GM23338 (cell line): ENCODE results near the gene ATP6V1F. TPM values are rescaled to one million over a fixed set of nuclear protein-coding genes. Genes with fewer than 3 reads are reported as not detected.

Source experiments
- ATAC-seq: fragments of 200-7000 bp; cut with Tn5 transposase; 3 replicates; pipeline ENCODE4 v1.9.1; 2020
- DNase-seq: peaks from one replicate; pipeline ENCODE4 v3.0.0-alpha.2; 2015; ENCODE audit warnings: low spot score
- H2AFZ ChIP-seq: fragments of 200-600 bp; sonication (generic); 2 replicates; pipeline ENCODE4 v1.8.0; 2016; ENCODE audit warnings: antibody characterized with exemption, mild to moderate bottlenecking, moderate library complexity
- H3F3A ChIP-seq: fragments of 200-600 bp; sonication (generic); replicated peaks from 2 replicates; pipeline ENCODE4 v1.8.0; 2017; ENCODE audit warnings: antibody characterized with exemption, mixed run types, low read depth
- H3K27ac ChIP-seq: fragments of 200-600 bp; sonication (generic); 2 replicates; pipeline ENCODE4 v1.6.1; 2016; ENCODE audit warnings: low read depth
- H3K27me3 ChIP-seq: fragments of 200-600 bp; sonication (generic); 2 replicates; pipeline ENCODE4 v1.8.0; 2016; ENCODE audit warnings: mild to moderate bottlenecking, mixed run types, moderate library complexity; ENCODE audit not compliant: insufficient read depth
- H3K36me3 ChIP-seq: fragments of 200-600 bp; sonication (generic); 2 replicates; pipeline ENCODE4 v1.8.0; 2016; ENCODE audit warnings: mild to moderate bottlenecking; ENCODE audit not compliant: insufficient read depth
- H3K4me1 ChIP-seq: fragments of 200-600 bp; sonication (generic); 2 replicates; pipeline ENCODE4 v1.8.0; 2016; ENCODE audit warnings: mild to moderate bottlenecking, moderate library complexity; ENCODE audit not compliant: insufficient read depth
- H3K4me2 ChIP-seq: fragments of 200-600 bp; sonication (generic); 2 replicates; pipeline ENCODE4 v1.7.1; 2017; ENCODE audit warnings: mixed run types
- H3K4me3 ChIP-seq: fragments of 200-600 bp; sonication (generic); 2 replicates; pipeline ENCODE4 v1.6.1; 2016; ENCODE audit warnings: mixed run types
- H3K79me2 ChIP-seq: fragments of 200-600 bp; sonication (generic); replicated peaks from 2 replicates; pipeline ENCODE4 v1.8.0; 2017; ENCODE audit warnings: mild to moderate bottlenecking; ENCODE audit not compliant: insufficient read depth
- H3K9me2 ChIP-seq: fragments of 200-600 bp; sonication (generic); 2 replicates; pipeline ENCODE4 v1.8.0; 2017; ENCODE audit not compliant: insufficient read depth
- H4K20me1 ChIP-seq: fragments of 200-600 bp; sonication (generic); replicated peaks from 2 replicates; pipeline ENCODE4 v1.8.0; 2017; ENCODE audit warnings: mild to moderate bottlenecking; ENCODE audit not compliant: insufficient read depth
- H3K27ac Mint-ChIP-seq: 2 replicates; pipeline ENCODE4 v1.8.0; 2020; ENCODE audit warnings: inconsistent platforms, mild to moderate bottlenecking, moderate library complexity, mixed read lengths
- H3K27me3 Mint-ChIP-seq: 3 replicates; pipeline ENCODE4 v1.8.0; 2022; ENCODE audit warnings: low read depth, mild to moderate bottlenecking, moderate library complexity, mixed read lengths, inconsistent platforms; ENCODE audit not compliant: insufficient read depth, poor library complexity
- H3K36me3 Mint-ChIP-seq: 3 replicates; pipeline ENCODE4 v1.8.0; 2021; ENCODE audit warnings: low read depth, mild to moderate bottlenecking, inconsistent platforms, moderate library complexity, mixed read lengths
- H3K4me1 Mint-ChIP-seq: 3 replicates; pipeline ENCODE4 v1.8.0; 2020; ENCODE audit warnings: mild to moderate bottlenecking, inconsistent platforms, mixed read lengths
- H3K4me3 Mint-ChIP-seq: 3 replicates; pipeline ENCODE4 v1.8.0; 2021; ENCODE audit warnings: moderate library complexity, mild to moderate bottlenecking, inconsistent platforms, mixed read lengths
- H3K9me3 Mint-ChIP-seq: 3 replicates; pipeline ENCODE4 v1.8.0; 2020; ENCODE audit warnings: moderate library complexity, mild to moderate bottlenecking, inconsistent platforms, mixed read lengths
- EZH2 ChIP-seq: fragments of 200-600 bp; sonication (generic); IDR thresholded peaks from one replicate; pipeline ENCODE4 v1.8.0; 2017; ENCODE audit warnings: antibody characterized with exemption, mild to moderate bottlenecking, low read depth; ENCODE audit not compliant: unreplicated experiment
- JUNB ChIP-seq: IDR thresholded peaks from one replicate; pipeline ENCODE4 v1.6.1; 2016; ENCODE audit warnings: antibody characterized with exemption; ENCODE audit not compliant: unreplicated experiment
- NANOG ChIP-seq: IDR thresholded peaks from 2 replicates; pipeline ENCODE4 v1.6.1; 2016; ENCODE audit warnings: antibody characterized with exemption, borderline replicate concordance
- POLR2AphosphoS5 ChIP-seq: IDR thresholded peaks from 2 replicates; pipeline ENCODE4 v1.6.1; 2016; ENCODE audit warnings: antibody characterized with exemption, low read depth
- STAT1 ChIP-seq: IDR thresholded peaks from one replicate; pipeline ENCODE4 v1.6.1; 2016; ENCODE audit warnings: antibody characterized with exemption; ENCODE audit not compliant: unreplicated experiment
- ZNF114 ChIP-seq: fragments of 250-450 bp; sonication (Bioruptor Pico); IDR thresholded peaks from 2 replicates; pipeline ENCODE4 v1.5.0; 2020; ENCODE audit warnings: mild to moderate bottlenecking, moderate library complexity
- ZNF331 ChIP-seq: fragments of 250-450 bp; sonication (Bioruptor Pico); IDR thresholded peaks from 2 replicates; pipeline ENCODE4 v1.5.0; 2020; ENCODE audit warnings: low read depth, mild to moderate bottlenecking, moderate library complexity
- ZNF462 ChIP-seq: fragments of 250-450 bp; sonication (Bioruptor Pico); IDR thresholded peaks from 2 replicates; pipeline ENCODE4 v1.5.0; 2020; ENCODE audit warnings: mild to moderate bottlenecking, moderate library complexity
- polyA plus RNA-seq: library from polyadenylated mRNA; unstranded; fragments of >200 nt; fragmentation: Nextera tagmentation; extraction: Ambion mirVana; gene quantifications from 2 replicates; pipeline ENCODE4 v1.2.1, GENCODE V29; 2016
- total RNA-seq: library from RNA; depleted of rRNA; stranded (reverse); fragments of >200 nt; shearing (Covaris generic); gene quantifications from 2 replicates; pipeline ENCODE4 v1.2.3, GENCODE V29; 2014

ATP6V1F gene
- total and polyA plus RNA-seq, 2 experiments from 2014 or later, result 66.5 to 271 TPM

- Histone ChIP-seq H3K27ac (no peak overlapping the region), H3K4me2 (no peak overlapping the region), H3K4me1 (peaks cover 4% of the 10 kb centered on the region; the same call in 1 of the 2 replicates), H2AFZ (no peak overlapping the region), H3F3A (no peaks in the 10 kb centered on the region), H3K27me3 (peaks cover 1% of the 10 kb centered on the region), H3K36me3 (no peaks in the 10 kb centered on the region), H3K4me3 (no peak overlapping the region), H3K9me2 (no peaks in the 10 kb centered on the region), H3K79me2 (no peaks in the 10 kb centered on the region), H4K20me1 (no peaks in the 10 kb centered on the region)
- no peak overlapping the region for H3K4me3 Mint-ChIP-seq
- peaks cover 19% of the 10 kb centered on the region for H3K27me3 Mint-ChIP-seq
- H3K27ac Mint-ChIP-seq, result no peak overlapping the region
- peaks cover under 1% of the 10 kb centered on the region; the same call in 1 of the 3 replicates for H3K4me1 Mint-ChIP-seq
- DNase-seq, result no peak
- ATAC-seq, result no peak
- no peaks in the 10 kb centered on the region for H3K9me3 Mint-ChIP-seq
- TF ChIP-seq STAT1 (no peak), ZNF114 (no peak), POLR2AphosphoS5 (no peak), JUNB (no peak), ZNF331 (CRISPR knock-in tag) (no peak), EZH2 (no peak), ZNF462 (no peak), NANOG (no peak)
- H3K36me3 Mint-ChIP-seq, result no peaks in the 10 kb centered on the region
These were observed 14.5 kb downstream of the ATP6V1F start for GRCh38 chr7:128876978-128877755.
